Adrenal gland (tissue), 5 donors: ENCODE measurements around the gene WDR38.

Source experiments
- CTCF ChIP-seq, 6 experiments: fragments of 450-650 bp in 4 of 6; fragments of 200-600 bp in 2 of 6; sonication (generic) in 1 of 6; IDR thresholded peaks; 1 replicate in 5 of 6; 2 replicates in 1 of 6; pipeline versions ENCODE4 v1.5.1 to v1.8.0; 2016 to 2021; ENCODE audit warnings: antibody characterized with exemption in 6 of 6, mild to moderate bottlenecking in 2 of 6, moderate library complexity in 1 of 6
- POLR2A ChIP-seq, 2 donors: fragments of 450-650 bp; IDR thresholded peaks; one replicate each; pipeline ENCODE4 v1.6.1; 2017; ENCODE audit warnings: antibody characterized with exemption in 2 of 2, mild to moderate bottlenecking in 2 of 2, moderate library complexity in 1 of 2
- donor health status: DM: no; HTN: no; CAD: no.

DNA sequence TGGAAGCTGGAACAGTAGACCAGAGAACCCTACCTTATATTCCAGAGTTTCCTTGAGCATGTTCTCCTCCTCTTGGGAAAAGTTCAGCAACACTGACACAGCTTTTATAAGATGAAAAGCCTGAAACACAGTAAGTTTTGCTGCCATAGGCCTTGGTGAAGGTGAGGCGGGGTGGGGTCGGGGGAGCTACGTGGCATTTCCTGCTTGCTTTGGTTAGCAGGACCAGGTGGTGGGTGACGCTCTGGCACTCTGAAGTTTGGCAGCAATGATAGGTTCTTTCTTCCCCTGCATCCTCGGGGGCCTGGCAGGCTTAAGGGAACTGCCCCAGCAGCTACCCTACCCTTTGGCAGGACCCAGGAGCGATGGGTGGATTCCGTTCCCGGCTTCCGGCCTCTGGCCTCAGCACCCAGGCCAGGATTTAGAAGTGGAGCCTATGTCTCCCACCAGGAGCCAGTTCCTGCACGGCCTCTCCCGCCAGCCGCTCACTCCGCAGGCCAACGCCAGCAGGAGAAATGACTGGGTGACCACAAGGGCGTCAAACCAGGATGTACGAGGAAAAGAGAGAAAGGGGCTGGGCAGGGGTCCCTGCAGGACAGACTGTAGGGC lies 28.0 kb downstream of the WDR38 start:
- TF ChIP-seq CTCF (IDR thresholded peaks at IDR 0.05) (no peak), POLR2A (IDR thresholded peaks at IDR 0.05) (no peak)
